GM21390 (cell line): ENCODE results near the gene AKR1D1.

Experiments used
- ATAC-seq: cut with Tn5 transposase; IDR thresholded peaks from one replicate; pipeline ENCODE4 v1.9.1; 2021; ENCODE audit not compliant: unreplicated experiment

Gene AKR1D1

GRCh38 chr7:138162236-138162635 lies 86.0 kb downstream of the AKR1D1 start:
- no peak for ATAC-seq

- no peak for ATAC-seq
These were observed 87.5 kb downstream of the AKR1D1 start for GRCh38 chr7:138163800-138164199.

- ATAC-seq: no peak
These were observed 88.5 kb downstream of the AKR1D1 start for GRCh38 chr7:138164804-138165203.

GRCh38 chr7:138166681-138167080 lies 90.4 kb downstream of the AKR1D1 start:
- no peak for ATAC-seq

GRCh38 chr7:138167222-138167621 lies 91.0 kb downstream of the AKR1D1 start:
- ATAC-seq: no peak

GRCh38 chr7:138167869-138168296 lies 91.6 kb downstream of the AKR1D1 start:
- no peak for ATAC-seq
